K562 treated with DMSO at 1 percent for 4 hours (cell line): Measurements from ENCODE around the gene BLVRB. TPM values are rescaled to one million over a fixed set of nuclear protein-coding genes. Genes with fewer than 3 reads are reported as not detected.

Experiments
- total RNA-seq: library from RNA; unstranded; fragments of 300-600 nt; gene quantifications from 2 replicates; pipeline ENCODE4 v1.2.3, GENCODE V29; 2022; ENCODE audit not compliant: insufficient read depth

The BLVRB gene
- total RNA-seq = 1,097 and 1,296 TPM in 2 replicates

DNA sequence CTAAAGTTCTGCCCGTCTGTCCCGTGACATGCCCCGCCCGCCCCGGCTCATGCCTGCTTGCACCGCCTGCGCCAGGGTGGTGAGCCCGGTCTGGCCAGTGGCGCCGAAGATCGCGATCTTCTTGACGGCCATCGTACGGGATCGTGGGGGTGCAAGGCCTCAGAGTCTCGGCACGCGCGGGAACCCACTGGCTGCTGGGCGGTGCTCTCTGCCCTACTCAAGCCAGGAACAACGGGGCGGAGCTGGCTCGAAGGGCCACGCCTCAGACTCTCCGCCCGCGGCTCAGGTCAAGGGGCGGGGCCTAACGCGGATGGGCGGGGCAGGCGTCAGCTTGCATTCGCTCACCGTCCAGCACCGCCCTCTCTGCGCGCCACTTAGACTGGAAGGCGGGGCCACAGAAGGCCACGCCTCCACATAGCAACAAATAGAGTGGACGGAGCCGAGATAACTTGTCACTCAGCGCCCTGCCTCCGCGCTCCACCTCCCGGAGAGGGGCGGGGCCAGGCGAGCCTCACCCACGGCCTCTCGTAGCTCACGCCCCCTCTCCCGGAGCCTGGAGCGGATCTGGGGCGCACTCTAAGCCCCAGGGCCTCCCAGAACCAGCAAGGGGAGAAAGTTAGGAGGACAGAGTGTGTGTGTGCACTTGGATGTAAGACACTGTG lies at the start of gene BLVRB:
Gene BLVRB (minus strand): TSS at position 189 of the 662 bp plus-strand sequence. CDS start 57 bp downstream, at position 132.

DNA sequence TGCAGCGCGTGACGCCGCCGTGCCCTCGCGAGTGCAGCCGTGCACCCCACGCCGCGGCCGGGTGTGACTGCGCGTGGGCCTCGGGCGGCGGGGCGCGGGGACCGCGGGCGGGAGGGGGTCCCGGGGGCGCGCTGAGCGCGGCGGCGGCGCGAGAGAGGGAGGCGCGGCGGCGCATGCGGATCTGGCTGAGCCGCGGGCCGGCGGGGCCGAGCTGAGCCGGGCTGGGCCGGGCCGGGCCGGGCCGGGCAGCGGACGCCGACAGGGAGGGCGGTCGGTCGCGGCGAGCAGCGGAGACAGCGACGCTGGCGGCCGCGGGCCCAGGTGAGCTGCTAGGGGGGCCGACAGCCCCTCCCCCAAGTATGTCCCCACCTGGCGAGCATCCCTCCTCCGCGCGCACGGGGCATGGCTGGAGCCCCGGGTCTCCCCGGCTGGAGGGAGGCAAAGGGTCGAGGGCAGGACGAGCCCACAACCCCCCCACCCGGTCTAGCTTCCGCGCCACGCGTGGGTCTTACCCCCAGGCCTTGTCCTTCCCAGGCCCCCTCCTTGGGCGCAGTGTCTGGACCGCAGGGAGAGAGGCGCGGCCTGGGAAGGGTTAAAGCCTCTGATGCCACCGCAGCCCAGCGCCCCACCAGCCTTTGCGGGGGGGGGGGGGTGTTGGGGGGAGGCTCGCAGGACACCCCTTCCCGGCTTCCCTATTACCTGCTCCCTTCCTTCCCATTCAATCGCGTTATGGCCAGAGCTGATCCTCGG lies 1.6 kb upstream of the BLVRB start, which contains the start of gene SPTBN4:
Gene SPTBN4 (plus strand): TSS at position 17 of the 750 bp plus-strand sequence. CDS start 5,621 bp downstream, outside the sequence.

DNA sequence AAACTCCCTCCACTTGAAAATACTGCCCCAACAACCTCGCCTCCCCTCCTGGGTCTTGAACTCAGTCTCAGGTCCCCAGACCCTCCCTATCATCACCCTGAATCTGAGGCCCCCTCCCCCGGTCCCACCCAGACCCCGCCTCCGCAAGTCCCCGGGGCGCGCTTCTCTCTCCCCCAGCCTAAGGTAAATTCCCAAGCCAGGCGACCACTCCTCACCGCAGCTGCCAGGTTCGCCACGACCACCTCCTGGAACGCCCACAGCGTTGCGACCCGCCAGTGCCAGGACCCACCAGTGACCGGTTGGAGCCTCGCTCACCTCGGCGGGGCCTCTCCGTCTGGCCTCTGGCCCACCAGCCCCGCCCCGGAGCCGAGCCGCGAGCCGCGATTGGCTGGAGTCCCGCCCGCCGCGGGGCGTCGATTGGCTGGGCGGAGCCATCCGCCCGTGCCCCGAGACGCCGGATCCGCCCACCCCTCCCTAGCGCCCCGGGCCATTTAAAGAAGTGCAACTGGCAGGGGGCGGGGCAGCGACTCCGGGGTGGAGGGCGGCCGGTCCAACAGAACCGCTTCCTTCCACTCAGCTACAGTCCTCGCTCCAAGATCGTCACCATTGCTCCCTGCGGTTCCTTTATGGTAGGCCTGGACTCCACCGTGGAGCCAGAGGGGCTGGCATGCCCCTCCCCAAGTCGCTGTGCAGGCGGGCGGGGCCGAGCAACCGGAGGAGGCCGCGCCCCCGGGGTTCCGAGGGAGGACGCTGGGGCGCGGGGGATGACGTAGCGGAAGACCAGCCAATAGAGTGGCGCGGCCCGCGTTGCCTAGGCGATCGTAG lies 21.3 kb downstream of the BLVRB start, which contains the start of gene SERTAD3:
Gene SERTAD3 (minus strand): TSS at position 336 of the 825 bp plus-strand sequence. CDS start 2,255 bp downstream, outside the sequence.

DNA sequence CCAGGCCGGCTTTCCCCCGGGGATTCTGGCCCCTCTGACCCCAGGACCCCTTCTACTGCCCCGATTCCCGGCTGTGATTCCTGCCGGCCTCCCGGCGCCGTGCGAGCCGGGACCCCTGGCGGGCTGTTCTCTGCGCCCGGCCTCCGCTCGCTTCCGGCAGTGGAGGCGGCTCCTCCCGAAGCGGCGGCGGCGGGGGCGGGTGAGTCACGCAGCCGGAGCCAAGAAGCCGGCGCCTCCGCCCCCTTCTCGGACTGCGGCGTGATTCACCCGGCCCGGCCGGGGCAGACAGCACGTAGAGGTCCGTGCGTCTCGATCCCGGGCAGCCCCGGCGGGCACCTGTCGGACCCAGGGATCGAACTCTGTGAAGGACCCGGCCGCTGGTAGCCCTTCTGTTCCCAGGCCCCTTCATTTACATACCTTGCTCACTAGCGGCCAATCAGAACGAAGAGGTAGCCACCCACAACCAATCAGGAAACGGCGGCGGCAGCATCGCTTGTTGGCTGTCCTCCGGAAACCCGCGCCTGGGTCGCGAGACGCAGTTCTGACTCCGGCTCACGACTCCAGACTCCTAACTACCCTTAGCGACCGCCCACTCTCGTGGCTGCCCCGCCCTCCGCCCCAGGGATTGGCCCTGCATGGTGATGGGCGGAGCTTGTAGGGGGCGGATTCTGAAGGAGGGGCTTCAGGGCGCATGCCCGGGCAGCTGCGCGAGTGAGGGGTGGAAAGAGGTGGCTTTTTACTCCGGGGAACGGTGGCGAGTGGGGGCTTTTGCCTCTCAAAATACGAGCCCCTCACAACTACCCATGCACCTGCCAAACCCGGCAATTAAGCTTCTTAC lies 39.9 kb downstream of the BLVRB start, which contains the start of gene SERTAD1:
Gene SERTAD1 (minus strand): TSS at position 543 of the 838 bp plus-strand sequence. CDS start 2,446 bp downstream, outside the sequence.

DNA sequence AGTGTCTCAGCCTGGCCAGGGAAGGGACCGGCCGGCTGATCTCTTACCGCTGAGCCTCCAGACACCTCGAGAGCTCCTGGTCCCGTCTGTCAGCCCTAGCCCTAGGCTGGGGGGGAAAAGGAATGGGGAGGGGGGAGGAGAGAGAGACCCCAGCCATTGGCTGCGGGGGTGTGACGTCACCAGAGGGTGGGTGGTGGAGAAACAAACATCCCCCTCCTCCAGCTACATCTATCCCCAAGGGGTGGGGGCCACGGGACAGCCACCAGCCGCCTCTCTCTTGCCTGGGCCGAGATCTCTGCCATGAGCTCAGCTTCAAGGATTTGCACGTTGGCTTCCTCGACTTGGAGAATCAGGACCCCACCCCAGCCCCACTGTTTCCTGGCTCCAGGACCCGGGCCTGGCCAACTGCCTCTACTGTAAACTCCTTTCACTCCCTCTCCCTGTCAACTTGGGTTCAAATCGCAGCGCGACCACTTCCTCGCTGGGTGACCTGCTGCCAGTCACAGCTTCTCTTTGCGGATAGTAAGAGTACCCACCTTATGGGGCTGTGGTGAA lies 52.2 kb downstream of the BLVRB start, which contains the start of gene PRX:
Gene PRX (minus strand): TSS at position 88 of the 555 bp plus-strand sequence. CDS start 5,446 bp downstream, outside the sequence.

Other genes with a start within 250 kb of the BLVRB start
- gene TTC9B, start 247.4 kb downstream of the BLVRB start, total RNA-seq = not detected in 2 replicates
- 1.3 and 5.6 TPM in 2 replicates for gene CCNP, start 239.1 kb downstream of the BLVRB start, total RNA-seq
- 36.2 and 51.9 TPM in 2 replicates for gene AKT2, start 180.4 kb downstream of the BLVRB start, total RNA-seq
- 8.1 and 9.8 TPM in 2 replicates for gene C19orf47, start 117.3 kb downstream of the BLVRB start, total RNA-seq
- gene PLD3, start 117.0 kb downstream of the BLVRB start, total RNA-seq = 756 and 773 TPM in 2 replicates
- gene HIPK4, start 75.6 kb downstream of the BLVRB start, total RNA-seq = 0.24 TPM in 1 of 2 replicates, not detected in the other
- gene PRX, start 52.4 kb downstream of the BLVRB start, total RNA-seq = 4.9 and 5.4 TPM in 2 replicates
- 49.5 and 51.2 TPM in 2 replicates for gene SERTAD1, start 39.8 kb downstream of the BLVRB start, total RNA-seq
- 15.3 and 22.6 TPM in 2 replicates for gene SERTAD3, start 21.4 kb downstream of the BLVRB start, total RNA-seq
- 1.8 and 3.7 TPM in 2 replicates for gene SPTBN4, start 1.3 kb upstream of the BLVRB start, total RNA-seq
- gene SHKBP1, start 111.1 kb upstream of the BLVRB start, total RNA-seq = 97.0 and 111 TPM in 2 replicates
- 179 and 282 TPM in 2 replicates for gene LTBP4, start 135.6 kb upstream of the BLVRB start, total RNA-seq
- 24.5 TPM in 2 replicates for gene NUMBL, start 224.9 kb upstream of the BLVRB start, total RNA-seq